ENCODE results near the gene TF.

TF gene

DNA sequence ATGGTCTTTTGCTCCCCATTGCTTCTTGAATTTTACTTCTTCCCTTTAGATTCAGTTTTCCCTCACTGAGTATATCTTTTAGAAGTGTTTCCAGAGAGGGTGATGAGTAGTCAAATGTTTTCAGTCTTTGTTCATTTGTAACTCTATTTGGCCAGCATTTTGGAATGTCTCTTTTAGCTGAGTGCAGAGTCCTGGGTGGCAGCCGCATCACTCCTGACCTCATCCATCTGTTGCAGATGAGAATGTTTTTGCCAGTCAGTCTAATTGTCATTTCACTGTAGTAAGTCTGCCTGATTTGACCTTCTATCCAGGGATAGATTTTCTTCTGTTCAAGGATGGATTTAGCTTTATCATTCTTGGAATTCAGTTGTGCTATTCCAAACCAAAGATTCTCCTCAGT lies 66.7 kb downstream of the TF start:
- DNase-seq (ENCODE audit: low read depth): peak; percentile 21

DNA sequence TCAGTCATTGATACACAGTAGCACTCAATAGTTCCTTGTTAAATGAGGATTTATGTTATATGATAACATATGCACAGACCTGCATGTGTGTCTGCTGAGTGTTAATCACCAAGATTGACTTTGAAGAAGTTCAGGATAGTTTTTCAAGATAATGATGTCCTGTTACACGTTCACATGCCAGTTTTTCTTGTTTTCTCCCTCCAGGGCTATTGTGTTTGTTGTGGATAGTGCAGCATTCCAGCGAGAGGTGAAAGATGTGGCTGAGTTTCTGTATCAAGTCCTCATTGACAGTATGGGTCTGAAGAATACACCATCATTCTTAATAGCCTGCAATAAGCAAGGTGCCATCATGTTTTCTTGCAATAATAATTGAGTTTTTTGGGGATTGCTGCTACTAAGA lies 69.2 kb downstream of the TF start:
- no peak for DNase-seq (ENCODE audit: low read depth)

GRCh38 chr3:133820129-133820528 lies 73.9 kb downstream of the TF start:
- no peak for DNase-seq (ENCODE audit: low read depth)

DNA sequence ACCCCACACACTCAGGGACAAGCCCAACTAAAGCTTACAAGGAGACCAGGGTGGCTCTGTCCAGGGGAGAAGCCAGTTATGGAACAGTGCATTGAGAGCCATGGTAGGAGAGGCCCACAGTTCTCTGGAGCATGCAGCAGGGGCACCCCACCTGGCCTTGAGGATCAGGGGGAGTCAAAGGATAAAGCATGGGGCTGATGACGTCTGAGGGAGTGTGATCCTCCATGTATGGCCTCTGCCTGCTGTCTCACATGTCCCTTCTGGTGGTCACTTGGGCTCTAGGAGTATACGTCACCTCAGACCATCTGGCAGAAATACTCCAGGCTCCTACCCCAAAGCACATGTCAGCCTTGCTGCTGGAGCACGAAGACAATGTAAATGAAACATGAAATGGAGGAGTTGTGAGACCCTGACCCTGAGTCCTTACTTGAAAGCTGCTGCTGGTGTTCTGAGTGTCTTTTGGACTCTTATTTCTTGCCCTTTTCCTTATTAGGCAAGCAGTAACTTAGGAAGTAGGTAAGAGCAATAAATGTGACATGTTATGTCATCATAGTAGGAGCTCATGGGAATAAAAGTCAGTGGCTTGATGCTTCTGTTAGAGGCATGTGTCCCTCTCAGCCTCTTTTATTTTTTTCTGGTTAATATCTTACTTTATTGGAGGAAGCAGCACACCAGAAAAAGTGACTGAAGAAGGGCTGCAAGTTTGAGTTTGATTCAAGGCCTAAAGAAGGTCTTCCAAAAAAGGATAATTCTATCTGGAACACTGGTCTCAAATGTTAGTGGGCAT lies 74.9 kb downstream of the TF start:
- no peak for DNase-seq (ENCODE audit: low read depth)

DNA sequence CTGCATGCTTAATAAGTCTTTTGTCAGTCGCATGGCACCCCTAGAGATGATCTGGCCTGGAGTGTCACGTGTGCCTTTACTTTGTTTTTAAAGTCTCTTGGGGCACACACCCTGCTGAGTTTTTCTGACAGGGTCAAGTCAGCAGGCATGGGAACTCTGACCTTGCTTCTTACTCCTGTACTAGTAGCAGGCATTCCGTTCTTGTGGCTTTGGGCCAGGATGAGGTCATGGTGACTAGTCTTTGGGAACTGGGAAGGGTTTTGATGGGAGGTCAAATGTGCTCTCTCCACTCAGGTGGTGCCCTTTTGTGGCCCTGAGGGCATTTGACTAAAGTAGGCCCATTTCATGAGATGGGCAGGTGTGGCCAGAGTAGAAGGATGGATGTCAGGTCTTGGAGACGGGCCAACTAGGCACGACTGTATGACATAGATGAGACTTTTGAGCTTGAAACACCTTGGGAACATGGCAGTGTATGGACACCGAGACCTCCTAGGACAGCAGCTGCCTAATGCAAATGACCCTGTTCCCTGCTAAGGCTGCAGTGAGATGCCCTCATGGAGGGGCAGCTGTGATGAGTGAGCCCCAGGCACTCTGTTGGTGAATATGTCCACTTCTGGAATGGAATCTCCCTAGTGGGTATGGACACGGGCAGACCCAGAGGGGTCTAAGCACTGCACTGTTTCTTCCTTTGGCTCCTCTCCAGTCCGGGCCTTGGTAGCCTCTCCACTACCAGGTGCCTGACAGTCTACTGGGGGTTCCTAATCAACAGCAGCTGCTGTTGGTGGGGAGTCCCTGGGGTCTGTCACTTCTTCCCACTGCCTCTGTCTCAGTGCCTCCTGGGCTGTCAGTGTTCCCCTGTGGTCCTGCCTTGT lies 75.8 kb downstream of the TF start:
- peak; percentile 46 for DNase-seq (ENCODE audit: low read depth)

DNA sequence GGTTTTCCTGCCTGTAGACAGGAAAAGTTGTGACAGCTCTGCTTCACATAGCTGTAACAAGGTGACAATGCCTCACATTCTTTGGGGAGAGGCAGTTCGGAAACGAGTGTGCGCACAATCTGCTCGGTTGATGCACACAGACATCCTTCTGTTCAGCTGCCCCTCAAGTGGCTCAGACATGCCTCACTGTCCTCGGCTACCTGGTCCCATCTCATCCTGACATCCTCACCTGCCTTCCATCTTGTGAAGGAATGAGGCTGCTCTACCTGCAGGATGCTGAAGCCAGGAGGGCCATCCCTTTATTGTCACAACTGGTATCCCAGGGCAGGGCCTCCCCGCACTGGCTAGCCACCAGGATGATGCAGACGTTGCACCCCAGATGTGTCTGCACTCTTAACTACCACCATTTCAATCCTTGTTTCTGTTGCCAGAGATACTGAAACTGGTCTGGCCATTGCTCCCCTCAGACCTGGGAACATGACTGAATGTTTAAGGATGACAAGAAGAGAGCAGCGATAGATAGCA lies 78.8 kb downstream of the TF start:
- DNase-seq (ENCODE audit: low read depth): no peak

GRCh38 chr3:133825969-133826727 lies 80.0 kb downstream of the TF start:
- DNase-seq (ENCODE audit: low read depth): no peak

- no peak for DNase-seq (ENCODE audit: low read depth)
These were observed 80.9 kb downstream of the TF start for GRCh38 chr3:133827136-133827535.

- no peak for DNase-seq (ENCODE audit: low read depth)
These were observed 81.5 kb downstream of the TF start for GRCh38 chr3:133827684-133828083.

DNA sequence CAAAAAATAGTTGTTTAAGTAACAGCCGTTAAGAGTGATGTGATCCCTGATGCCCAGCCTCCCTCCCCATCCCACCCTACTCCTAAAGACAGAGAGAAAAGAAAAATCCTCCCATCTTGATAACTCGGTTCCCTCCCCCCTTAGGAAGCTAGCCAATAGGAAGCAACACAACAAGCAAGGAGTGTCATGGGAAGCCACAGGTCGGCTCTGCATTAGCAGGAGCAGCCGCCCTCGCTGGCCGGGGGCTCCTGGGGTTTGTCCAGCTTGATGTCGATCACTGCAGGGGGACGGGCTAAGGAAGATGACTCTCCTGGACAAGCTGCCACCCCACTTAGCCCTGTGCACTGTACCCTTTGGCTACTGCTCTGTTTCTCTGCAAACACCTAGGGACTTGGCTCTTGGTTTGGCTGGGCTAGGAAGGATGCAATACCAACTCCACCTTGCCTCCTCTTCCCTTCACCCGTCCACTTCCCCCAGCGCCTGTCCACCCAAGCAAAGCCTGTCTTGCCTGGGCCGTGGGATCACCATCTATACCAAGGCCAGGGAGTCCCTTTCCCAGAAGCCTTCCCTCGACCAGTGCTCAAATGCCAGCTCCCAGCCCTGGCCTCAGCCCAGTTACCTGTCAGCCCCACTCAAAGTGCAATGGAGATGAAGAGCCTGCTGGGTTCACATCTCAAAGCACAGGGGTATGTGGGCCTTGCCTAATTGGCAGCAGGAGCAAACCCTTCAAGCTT lies 82.5 kb downstream of the TF start:
- DNase-seq (ENCODE audit: low read depth): no peak

GRCh38 chr3:133829310-133829707 lies 83.1 kb downstream of the TF start:
- no peak for DNase-seq (ENCODE audit: low read depth)

GRCh38 chr3:133830071-133830470 lies 83.9 kb downstream of the TF start:
- DNase-seq (ENCODE audit: low read depth): no peak

DNA sequence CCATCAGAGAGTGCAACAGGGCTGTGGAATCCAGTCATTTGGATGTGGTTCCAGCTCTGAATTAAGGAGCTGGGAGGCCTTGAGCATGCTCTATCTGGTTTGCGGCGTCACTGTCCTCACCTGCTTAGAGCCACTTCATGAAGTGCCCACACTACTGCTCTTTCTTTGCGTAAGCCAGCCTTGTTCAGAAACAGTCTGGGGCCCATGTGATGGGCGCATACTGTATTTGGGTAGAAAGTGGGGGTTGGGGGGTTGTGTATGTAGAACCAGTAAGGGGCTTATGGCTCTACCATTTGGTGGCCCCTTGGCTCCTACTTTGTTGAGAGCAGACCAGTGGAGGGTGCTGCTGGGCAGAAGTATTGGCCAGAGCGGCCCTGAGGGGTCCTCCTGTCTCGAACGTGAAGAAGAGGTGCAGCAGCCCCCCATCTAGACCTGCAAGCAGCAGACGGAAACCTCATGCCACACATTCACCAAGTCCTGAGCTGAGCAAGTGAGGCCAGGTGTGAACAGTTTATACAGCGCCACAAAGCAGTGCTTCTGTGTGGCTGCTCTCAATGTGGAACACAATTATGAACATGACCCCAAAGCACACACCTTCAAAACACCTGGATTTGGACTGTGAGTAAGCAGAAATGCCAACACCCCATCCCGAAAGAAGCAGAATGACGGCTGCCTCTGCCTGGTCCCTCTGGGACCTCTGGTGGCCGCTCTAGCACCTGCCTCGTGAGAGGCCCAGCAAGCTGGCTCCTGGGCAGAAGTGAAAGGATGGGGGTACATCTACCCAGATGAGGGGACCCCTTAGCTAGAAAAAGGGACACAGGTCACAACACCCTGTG lies 86.0 kb downstream of the TF start:
- DNase-seq (ENCODE audit: low read depth): no peak

GRCh38 chr3:133832802-133833144 lies 86.6 kb downstream of the TF start:
- no peak for DNase-seq (ENCODE audit: low read depth)

- DNase-seq (ENCODE audit: low read depth): no peak
These were observed 87.1 kb downstream of the TF start for GRCh38 chr3:133833267-133833666.

GRCh38 chr3:133833880-133834620 lies 87.9 kb downstream of the TF start:
- no peak for DNase-seq (ENCODE audit: low read depth)

DNA sequence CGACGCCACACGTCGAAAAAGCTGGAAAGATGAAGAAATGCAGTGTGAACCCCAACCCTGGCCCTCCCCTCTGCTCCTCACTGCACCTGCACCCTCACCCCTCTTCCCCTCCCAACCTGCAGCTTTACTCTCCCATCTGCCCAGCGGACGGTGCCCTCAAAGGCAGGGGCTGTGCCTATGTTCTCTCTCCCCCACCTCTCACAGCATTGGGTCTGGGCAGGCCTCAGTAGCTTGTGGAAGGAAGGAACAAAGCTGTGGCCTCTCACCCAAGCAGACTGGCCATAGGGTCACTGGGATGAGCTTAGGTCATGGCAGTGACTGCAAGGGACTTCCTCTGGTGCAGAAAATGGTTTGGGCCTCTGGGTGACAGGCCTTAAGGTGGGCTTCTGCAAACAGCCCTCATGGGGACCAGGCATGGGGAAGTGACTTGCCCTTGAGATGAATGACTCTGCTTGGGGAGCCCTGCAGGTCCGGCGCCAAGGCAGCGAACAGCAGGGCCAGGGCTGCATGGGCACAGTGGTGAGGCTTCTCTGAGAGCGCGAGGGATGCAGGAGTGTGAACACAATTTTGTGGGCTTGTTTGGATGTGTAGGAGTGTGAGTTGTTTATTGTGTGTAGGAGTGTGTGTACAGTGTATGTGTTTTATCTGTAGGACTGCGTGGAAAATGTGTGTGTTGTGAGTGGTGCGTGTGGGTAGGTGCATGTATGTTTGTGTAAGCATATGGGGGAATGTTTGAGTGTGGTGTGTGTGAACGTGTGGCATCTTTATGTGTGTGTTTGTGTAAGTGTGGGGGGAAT lies 88.6 kb downstream of the TF start:
- DNase-seq (ENCODE audit: low read depth): no peak

GRCh38 chr3:133835418-133835743 lies 89.2 kb downstream of the TF start:
- DNase-seq (ENCODE audit: low read depth): no peak

GRCh38 chr3:133835961-133836360 lies 89.8 kb downstream of the TF start:
- DNase-seq (ENCODE audit: low read depth): no peak

Data from fibroblast of gingiva (primary cell).